ENCODE measurements around the gene SLC2A9.

- TF ChIP-seq POLR2A (IDR thresholded peaks at IDR 0.05) (no peak), CTCF (IDR thresholded peaks at IDR 0.05 in 4 of 5, conservative IDR thresholded peaks at IDR 0.05 in 1 of 5) (no peak)
Observed at GRCh38 chr4:9816285-9816684, 205.0 kb downstream of the SLC2A9 start.

Measured in gastrocnemius medialis (tissue), 4 donors.